ENCODE data around the gene PMM2. TPM values are rescaled to one million over a fixed set of nuclear protein-coding genes. Genes with fewer than 3 reads are reported as not detected.

Gene PMM2
- total and polyA plus RNA-seq, 2 donors (not counting 1 experiment from before 2014, with no cell fraction given): 15.8 to 47.5 TPM

DNA sequence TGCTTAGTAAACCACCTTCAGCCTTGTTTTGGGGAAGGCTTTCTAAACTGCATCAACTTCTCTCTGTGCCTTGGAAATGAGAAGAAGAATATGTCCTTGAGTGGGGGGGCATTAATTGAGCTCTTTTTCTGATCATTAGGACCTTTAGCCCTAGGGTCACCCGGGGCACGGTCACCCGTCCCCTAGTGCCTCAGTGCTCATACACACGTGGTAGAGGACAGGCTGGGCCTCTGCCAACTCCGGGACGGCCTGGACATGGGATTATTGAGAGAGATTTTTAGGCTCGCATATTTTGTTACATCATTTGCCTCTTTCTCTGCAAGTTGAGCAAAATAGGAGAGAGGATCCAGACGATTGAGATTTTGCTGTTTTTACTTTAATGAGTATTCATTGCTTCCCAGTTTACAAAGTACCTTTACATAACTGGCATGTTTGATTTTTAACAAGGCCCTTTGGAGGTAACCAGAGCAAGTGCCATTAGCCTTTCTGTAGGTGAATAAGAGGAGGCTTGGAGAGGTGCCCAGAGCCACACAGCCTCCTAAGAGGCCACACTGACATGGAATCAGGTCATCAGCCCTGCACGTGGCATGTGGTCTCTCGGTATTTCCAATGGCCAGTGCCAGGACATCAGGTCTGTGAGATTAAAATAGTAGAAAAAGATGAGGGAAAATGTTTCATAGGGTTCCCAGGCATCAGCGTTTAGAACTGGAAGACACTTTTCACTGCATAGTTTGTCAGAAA, 11.1 kb downstream of the PMM2 start:
- 98% methylated on average over 10 of the region's 11 CpGs for WGBS (ENCODE audit: insufficient coverage)
- H3K36me3 ChIP-seq (replicated peaks in 1 of 2; ENCODE audit: control extremely low read depth in 1 of 2, control insufficient read depth in 1 of 2, extremely low read depth in 1 of 2, insufficient read depth in 2 of 2, low read length in 1 of 2): peaks cover 0 to 86% of the 10 kb centered on the region in 2 experiments
- peaks cover 5% of the 10 kb centered on the region for H4K20me1 ChIP-seq (ENCODE audit: control insufficient read depth, insufficient read depth, low read length, poor library complexity, severe bottlenecking)
- H3K27ac Mint-ChIP-seq: no peak overlapping the region
- H3K9me3 ChIP-seq (ENCODE audit: control extremely low read depth in 1 of 3, control insufficient read depth in 2 of 3, insufficient read depth in 1 of 3, low read length in 2 of 3): no peaks in the 10 kb centered on the region
- H3K27me3 ChIP-seq (replicated peaks in 1 of 4; ENCODE audit: control extremely low read depth in 1 of 4, control insufficient read depth in 3 of 4, insufficient read depth in 4 of 4, low read length in 3 of 4): no peaks in the 10 kb centered on the region
- H3K9ac ChIP-seq (ENCODE audit: low read length): no peak overlapping the region
- no peak overlapping the region for H2AFZ ChIP-seq (ENCODE audit: insufficient read depth, low read depth, low read length, poor library complexity, severe bottlenecking)
- no peak for TF ChIP-seq EZH2 (IDR thresholded peaks at IDR 0.05; ENCODE audit: borderline replicate concordance, insufficient read depth, low read depth, low read length, poor library complexity, severe bottlenecking)
- TF ChIP-seq, protein P1, sequence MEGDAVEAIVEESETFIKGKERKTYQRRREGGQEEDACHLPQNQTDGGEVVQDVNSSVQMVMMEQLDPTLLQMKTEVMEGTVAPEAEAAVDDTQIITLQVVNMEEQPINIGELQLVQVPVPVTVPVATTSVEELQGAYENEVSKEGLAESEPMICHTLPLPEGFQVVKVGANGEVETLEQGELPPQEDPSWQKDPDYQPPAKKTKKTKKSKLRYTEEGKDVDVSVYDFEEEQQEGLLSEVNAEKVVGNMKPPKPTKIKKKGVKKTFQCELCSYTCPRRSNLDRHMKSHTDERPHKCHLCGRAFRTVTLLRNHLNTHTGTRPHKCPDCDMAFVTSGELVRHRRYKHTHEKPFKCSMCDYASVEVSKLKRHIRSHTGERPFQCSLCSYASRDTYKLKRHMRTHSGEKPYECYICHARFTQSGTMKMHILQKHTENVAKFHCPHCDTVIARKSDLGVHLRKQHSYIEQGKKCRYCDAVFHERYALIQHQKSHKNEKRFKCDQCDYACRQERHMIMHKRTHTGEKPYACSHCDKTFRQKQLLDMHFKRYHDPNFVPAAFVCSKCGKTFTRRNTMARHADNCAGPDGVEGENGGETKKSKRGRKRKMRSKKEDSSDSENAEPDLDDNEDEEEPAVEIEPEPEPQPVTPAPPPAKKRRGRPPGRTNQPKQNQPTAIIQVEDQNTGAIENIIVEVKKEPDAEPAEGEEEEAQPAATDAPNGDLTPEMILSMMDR (IDR thresholded peaks at IDR 0.05): no peak
- intact Hi-C loops (cut with micrococcal nuclease): no loop called here
- no peaks in the 10 kb centered on the region for H3K4me1 Mint-ChIP-seq
- H3K9me3 Mint-ChIP-seq (ENCODE audit: insufficient read depth): no peaks in the 10 kb centered on the region
- no peaks in the 10 kb centered on the region for H3K4me1 ChIP-seq (ENCODE audit: control insufficient read depth in 2 of 2, insufficient read depth in 2 of 2, low read length in 2 of 2)
- CTCF ChIA-PET: no interaction called here
- POLR2A ChIA-PET: no interaction called here
- H3K79me2 ChIP-seq (ENCODE audit: control insufficient read depth, insufficient read depth, low read length): peaks cover 18% of the 10 kb centered on the region
- ATAC-seq (ENCODE audit: low read depth) (no peak), DNase-seq (no peak)
- no peak overlapping the region for H3K4me2 ChIP-seq (replicated peaks; ENCODE audit: low read depth, low read length, poor library complexity, severe bottlenecking)
- no peak overlapping the region for H3K27ac ChIP-seq (ENCODE audit: low read length in 2 of 2)
- no peak overlapping the region for H3K4me3 Mint-ChIP-seq
- H3K27me3 Mint-ChIP-seq: no peaks in the 10 kb centered on the region
- no peak overlapping the region for H3K4me3 ChIP-seq (ENCODE audit: control extremely low read depth in 1 of 5, extremely low read depth in 1 of 5, insufficient read depth in 1 of 5, low read depth in 2 of 5, low read length in 4 of 5)

DNA sequence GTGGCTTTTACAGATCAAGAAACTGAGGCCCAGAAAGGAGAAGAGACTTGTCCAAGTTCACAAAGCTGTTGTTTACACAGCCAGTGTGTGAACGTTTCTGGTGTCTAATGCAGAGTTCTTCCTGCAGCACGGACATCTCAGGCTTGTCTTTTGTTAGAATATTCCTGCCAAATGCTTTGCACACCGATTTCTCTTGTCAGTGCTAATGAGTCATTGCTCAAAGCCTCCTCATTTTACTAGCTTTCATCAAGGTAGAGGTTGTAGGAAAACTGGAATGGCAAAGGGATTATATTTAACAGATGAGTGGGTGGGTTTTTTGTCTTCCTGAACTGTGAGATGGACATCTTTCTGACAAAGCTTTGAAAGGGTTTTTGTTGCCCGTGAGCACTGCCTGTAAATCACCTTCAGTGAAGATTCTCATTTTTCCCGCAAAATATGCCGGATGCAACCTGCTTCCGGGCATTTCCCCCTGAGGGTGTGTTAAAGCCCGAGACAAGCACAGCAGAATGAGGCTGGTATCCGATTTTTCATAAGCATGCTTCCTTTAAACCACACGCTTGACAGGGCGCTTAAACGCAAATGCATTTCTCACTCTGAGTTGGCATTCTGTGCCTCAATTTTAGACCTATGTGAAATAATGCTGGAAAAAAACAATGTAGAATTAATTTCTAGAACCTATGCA, 14.7 kb downstream of the PMM2 start:
- Histone ChIP-seq H3K27ac (ENCODE audit: low read length in 2 of 2) (no peak overlapping the region), H3K4me3 (ENCODE audit: control extremely low read depth in 1 of 5, extremely low read depth in 1 of 5, insufficient read depth in 1 of 5, low read depth in 2 of 5, low read length in 4 of 5) (no peak overlapping the region), H4K20me1 (ENCODE audit: control insufficient read depth, insufficient read depth, low read length, poor library complexity, severe bottlenecking) (peaks cover 5% of the 10 kb centered on the region), H3K79me2 (ENCODE audit: control insufficient read depth, insufficient read depth, low read length) (peaks cover 8% of the 10 kb centered on the region), H3K27me3 (replicated peaks in 1 of 4; ENCODE audit: control extremely low read depth in 1 of 4, control insufficient read depth in 3 of 4, insufficient read depth in 4 of 4, low read length in 3 of 4) (no peaks in the 10 kb centered on the region), H3K9me3 (ENCODE audit: control extremely low read depth in 1 of 3, control insufficient read depth in 2 of 3, insufficient read depth in 1 of 3, low read length in 2 of 3) (no peaks in the 10 kb centered on the region), H3K4me1 (ENCODE audit: control insufficient read depth in 2 of 2, insufficient read depth in 2 of 2, low read length in 2 of 2) (no peaks in the 10 kb centered on the region), H3K9ac (ENCODE audit: low read length) (no peak overlapping the region), H2AFZ (ENCODE audit: insufficient read depth, low read depth, low read length, poor library complexity, severe bottlenecking) (no peak overlapping the region), H3K36me3 (replicated peaks in 1 of 2; ENCODE audit: control extremely low read depth in 1 of 2, control insufficient read depth in 1 of 2, extremely low read depth in 1 of 2, insufficient read depth in 2 of 2, low read length in 1 of 2) (peaks cover 1 to 90% of the 10 kb centered on the region in 2 experiments), H3K4me2 (replicated peaks; ENCODE audit: low read depth, low read length, poor library complexity, severe bottlenecking) (no peak overlapping the region)
- Mint-ChIP-seq H3K4me3 (no peak overlapping the region), H3K4me1 (peaks cover 2% of the 10 kb centered on the region), H3K27ac (no peak overlapping the region), H3K27me3 (no peaks in the 10 kb centered on the region), H3K9me3 (ENCODE audit: insufficient read depth) (no peaks in the 10 kb centered on the region)
- CTCF ChIA-PET: no interaction called here
- intact Hi-C loops (cut with micrococcal nuclease): no loop called here
- ATAC-seq (ENCODE audit: low read depth): no peak
- no peak for TF ChIP-seq EZH2 (IDR thresholded peaks at IDR 0.05; ENCODE audit: borderline replicate concordance, insufficient read depth, low read depth, low read length, poor library complexity, severe bottlenecking)
- TF ChIP-seq, protein P1 (IDR thresholded peaks at IDR 0.05): no peak
- POLR2A ChIA-PET: no interaction called here
- no peak for DNase-seq
- 90% methylated on average over 7 of the region's 12 CpGs for WGBS (ENCODE audit: insufficient coverage)

All from B cell (primary cell).